GM12891 (cell line): ENCODE data around the gene SCUBE1.

ENCODE experiments used
- DNase-seq: peaks from one replicate; pipeline ENCODE4 v3.0.0; 2011; ENCODE audit warnings: low spot score; ENCODE audit not compliant: insufficient read length
- FAIRE-seq: peaks from 2 replicates; lab custom pipeline; 2011; peaks lifted over from hg19 to GRCh38; lab: Jason Lieb, UNC
- PAX5 ChIP-seq: IDR thresholded peaks from 2 replicates; pipeline ENCODE4 v1.6.1; 2011; ENCODE audit warnings: low read length, moderate library complexity, mild to moderate bottlenecking; ENCODE audit not compliant: insufficient read depth, severe bottlenecking
- POLR2A ChIP-seq: IDR thresholded peaks from 2 replicates; pipeline ENCODE4 v1.6.1; 2011; ENCODE audit warnings: low read depth, low read length, control low read depth
- POLR2AphosphoS5 ChIP-seq: IDR thresholded peaks from 2 replicates; pipeline ENCODE4 v1.6.1; 2011; ENCODE audit warnings: low read depth, low read length, control low read depth
- POU2F2 ChIP-seq: IDR thresholded peaks from 2 replicates; pipeline ENCODE4 v1.6.1; 2011; ENCODE audit warnings: low read depth, mild to moderate bottlenecking, control low read depth, low read length, moderate library complexity
- SPI1 ChIP-seq: IDR thresholded peaks from 2 replicates; pipeline ENCODE4 v1.6.1; 2011; ENCODE audit warnings: low read depth, low read length, control low read depth
- TAF1 ChIP-seq: IDR thresholded peaks from 2 replicates; pipeline ENCODE4 v1.6.1; 2011; ENCODE audit warnings: low read depth, low read length, control low read depth

SCUBE1 gene

DNA sequence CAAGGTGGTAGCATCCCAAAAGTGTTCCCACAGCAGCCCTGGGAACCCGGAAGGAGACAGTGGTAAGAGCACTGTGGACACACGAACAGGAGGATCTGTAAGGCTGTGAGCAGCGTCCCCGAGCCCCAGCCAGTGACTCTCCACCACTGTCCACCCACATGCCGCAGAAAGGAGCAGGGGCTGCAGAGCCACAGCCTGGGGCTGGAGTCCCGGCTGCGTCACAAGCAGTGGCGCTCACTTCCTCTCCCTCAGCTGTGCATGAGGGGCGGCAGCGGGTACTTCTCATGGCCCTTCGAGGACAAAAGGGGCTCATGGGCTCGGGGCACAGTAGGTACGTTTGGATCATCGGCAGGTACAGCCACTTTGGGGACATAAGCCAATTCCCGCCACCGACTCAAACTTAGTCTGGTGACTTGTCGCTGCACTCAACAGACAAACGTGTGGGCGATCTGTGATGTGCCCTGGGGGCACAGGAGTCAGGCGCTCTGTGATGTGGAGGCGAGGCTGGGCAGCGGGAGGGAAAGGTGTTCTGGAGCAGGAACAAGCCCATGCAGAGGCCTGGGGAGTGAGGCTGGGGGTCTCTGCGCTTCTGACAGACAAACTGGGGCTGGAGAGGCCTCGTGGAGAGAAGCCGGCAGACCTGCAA, 68.5 kb downstream of the SCUBE1 start:
- DNase-seq (no peak), FAIRE-seq (no peak)
- TF ChIP-seq POLR2A, result no peak
- no peak for TF ChIP-seq POU2F2
- TF ChIP-seq POLR2AphosphoS5, result no peak
- TF ChIP-seq SPI1, result no peak
- TF ChIP-seq TAF1, result no peak
- no peak for TF ChIP-seq PAX5

DNA sequence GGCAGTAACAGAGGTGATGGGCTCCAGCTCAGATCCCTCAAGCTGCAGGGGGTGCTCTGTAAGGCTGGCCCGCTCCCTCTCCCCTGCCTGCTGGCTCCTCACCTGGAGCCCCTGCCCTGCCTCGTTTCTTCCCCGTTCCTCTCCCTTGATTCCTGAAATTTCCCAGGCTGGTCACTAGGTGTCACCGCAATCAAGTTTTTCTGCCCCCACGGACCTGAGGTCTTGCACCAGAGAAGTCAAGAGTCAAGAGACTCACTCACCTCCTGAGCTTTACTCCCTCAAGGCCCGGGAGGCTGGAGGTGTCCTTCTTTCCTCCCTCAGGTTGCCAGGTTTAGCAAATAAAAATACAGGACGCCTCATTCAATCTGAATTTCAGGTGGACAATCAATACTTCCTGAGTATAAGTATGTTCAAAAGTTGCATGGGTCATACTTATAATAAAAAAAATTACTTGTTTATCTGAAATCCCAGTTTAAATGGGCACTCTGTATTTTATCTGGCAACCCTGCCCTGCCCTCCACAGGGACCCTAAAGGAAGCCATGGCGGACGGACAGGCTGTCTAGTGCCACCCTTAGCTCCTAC, 69.2 kb downstream of the SCUBE1 start:
- TF ChIP-seq POLR2AphosphoS5 (no peak), POU2F2 (no peak), SPI1 (no peak), TAF1 (no peak), POLR2A (no peak), PAX5 (no peak)
- FAIRE-seq, result peak; percentile 87

DNA sequence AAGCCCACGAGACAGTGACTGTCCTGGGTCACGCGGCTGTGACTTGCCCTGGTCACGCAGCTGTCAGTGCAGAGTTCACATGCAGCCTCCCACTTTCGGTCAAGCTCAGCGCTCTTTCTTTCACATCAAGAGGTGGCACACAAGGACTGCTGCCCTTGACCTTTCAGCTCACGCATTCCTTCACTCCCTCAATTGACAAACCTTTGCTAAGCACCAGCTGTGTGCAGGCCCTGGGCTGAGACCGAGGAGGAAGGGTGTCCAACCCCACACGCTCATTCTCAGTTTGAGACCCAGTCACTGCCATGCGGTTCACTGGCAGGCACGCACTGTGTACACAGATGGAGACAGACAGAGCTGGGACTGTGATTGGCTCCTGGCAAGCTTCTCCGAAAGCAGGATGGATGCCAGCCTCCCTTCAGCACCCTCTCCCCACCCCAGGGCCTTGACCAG, 70.3 kb downstream of the SCUBE1 start:
- TF ChIP-seq POLR2AphosphoS5, result no peak
- no peak for TF ChIP-seq TAF1
- no peak for TF ChIP-seq PAX5
- no peak for TF ChIP-seq POLR2A
- no peak for TF ChIP-seq SPI1
- TF ChIP-seq POU2F2, result no peak
- DNase-seq (no peak), FAIRE-seq (peak; percentile 71)

More for the DNA sequence above, 69.2 kb downstream of the SCUBE1 start:
- peak; percentile 71 for DNase-seq

DNA sequence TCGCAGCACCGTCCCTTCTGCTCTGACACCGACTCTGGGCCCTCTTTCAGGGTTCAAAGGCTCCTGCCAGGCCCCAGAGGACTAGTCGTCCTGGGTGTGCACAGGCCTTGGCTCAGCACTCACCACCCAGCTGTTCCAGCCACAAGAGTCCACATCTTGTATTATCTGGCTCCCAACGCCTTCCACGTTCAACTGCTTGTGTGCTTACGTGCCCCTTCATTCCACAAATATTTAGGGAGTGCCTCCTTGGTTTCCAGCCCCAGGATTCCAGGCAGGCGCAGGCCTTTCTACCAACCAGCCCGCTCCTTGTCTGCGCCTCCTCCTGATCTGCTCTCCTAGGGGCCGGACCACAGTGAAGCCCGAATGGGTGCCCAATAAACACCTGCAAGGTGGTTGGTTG, 70.9 kb downstream of the SCUBE1 start:
- FAIRE-seq (no peak), DNase-seq (no peak)
- TF ChIP-seq POU2F2 (no peak), SPI1 (no peak), POLR2AphosphoS5 (no peak), TAF1 (no peak), PAX5 (no peak), POLR2A (no peak)

DNA sequence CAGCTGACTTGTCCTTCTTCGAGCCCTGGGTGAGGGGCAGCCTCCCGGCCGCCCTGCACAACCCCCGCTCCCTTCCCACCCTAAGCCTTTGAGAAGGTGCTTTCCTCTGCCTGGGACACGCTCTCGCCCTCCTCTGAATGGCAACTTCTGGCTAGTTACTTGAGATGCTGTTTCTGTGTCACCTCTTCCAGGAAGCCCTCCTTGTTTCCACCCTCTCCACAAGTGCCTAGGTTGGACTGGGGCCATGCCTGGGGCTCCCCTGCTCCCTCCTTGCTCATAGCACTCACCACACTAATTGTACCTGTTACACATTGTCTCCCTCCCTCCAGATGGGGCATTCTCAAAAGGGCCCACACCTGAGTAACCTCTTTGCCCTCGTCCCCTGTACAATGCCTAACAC, 72.2 kb downstream of the SCUBE1 start:
- TF ChIP-seq POLR2A (no peak), SPI1 (no peak), POU2F2 (no peak), POLR2AphosphoS5 (no peak), PAX5 (no peak), TAF1 (no peak)
- no peak for DNase-seq
- no peak for FAIRE-seq

DNA sequence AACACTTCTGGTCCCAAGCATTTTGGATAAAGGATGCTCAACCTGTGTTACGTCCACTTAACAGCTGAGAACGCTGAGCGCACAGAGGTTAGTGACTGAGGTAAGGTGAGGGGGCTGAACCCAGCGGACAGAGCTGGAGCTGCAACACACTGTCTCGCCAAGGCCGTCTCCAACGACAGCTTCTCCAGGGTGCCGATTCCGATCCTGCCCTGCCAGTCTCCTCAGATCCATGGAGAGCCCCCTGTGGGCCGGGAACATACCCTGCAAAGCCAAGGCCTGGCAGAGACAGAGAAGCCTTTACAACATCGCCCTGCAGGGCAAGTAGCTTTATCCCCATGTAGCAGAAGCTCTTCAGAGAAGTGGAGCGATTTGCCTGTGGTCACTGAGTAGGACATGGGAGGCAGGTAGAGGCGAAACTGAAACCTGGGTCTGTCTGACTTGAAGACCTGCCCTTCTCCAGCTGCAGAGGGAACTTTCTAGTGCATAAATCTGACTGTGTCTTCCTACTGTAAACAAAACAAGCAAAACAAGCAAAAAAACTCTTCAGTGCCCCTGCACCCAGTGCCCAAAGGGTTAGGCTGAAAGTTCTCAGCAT, 72.8 kb downstream of the SCUBE1 start:
- TF ChIP-seq TAF1 (no peak), POU2F2 (no peak), POLR2AphosphoS5 (no peak), SPI1 (no peak), POLR2A (no peak), PAX5 (no peak)
- peak; percentile 51 for DNase-seq

DNA sequence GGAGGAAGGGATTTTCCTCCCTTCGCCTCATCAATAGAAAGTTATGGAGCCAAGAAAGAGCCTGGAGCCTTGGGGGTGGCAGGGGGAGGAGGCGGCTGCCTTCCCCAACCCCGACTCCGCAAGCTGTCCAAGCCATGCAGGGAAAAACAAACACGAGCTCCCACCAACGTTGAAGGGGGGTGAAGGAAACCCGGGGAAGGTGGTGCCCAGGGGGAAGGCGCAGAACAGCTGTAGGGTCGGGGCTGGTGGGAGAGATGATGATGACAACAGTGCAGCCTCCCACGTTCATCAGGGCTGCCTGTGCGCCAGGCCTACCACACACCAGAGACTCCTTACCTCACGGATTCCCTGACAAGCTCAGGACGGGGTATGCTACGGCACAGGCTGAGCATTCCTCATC, 73.5 kb downstream of the SCUBE1 start:
- FAIRE-seq (no peak), DNase-seq (no peak)
- no peak for TF ChIP-seq POLR2A
- TF ChIP-seq SPI1, result no peak
- TF ChIP-seq TAF1, result no peak
- TF ChIP-seq POU2F2, result no peak
- TF ChIP-seq POLR2AphosphoS5, result no peak
- TF ChIP-seq PAX5, result no peak

More for the DNA sequence above, 72.8 kb downstream of the SCUBE1 start:
- FAIRE-seq, result peak; percentile 23

DNA sequence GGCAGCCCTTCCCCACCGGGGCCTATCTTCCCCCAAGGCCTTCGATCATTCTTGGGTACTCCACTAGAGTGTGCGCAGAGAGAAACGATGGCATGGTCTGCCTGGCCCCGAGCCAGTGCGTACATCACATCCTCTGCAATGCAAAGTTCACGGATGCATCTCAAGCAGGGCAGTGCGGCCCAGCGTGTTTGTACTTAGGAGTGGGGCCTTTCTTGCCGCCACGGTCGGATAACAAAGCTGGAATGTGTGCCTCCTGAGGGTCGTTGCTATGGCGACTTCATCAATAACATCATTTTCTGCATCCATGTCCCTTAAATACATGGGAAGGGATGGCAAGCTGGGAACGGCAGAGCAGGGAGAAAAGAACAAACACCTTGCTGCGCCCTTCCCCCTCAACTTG, 73.9 kb downstream of the SCUBE1 start:
- DNase-seq (no peak), FAIRE-seq (no peak)
- TF ChIP-seq TAF1 (no peak), SPI1 (no peak), POU2F2 (no peak), PAX5 (no peak), POLR2A (no peak), POLR2AphosphoS5 (no peak)

DNA sequence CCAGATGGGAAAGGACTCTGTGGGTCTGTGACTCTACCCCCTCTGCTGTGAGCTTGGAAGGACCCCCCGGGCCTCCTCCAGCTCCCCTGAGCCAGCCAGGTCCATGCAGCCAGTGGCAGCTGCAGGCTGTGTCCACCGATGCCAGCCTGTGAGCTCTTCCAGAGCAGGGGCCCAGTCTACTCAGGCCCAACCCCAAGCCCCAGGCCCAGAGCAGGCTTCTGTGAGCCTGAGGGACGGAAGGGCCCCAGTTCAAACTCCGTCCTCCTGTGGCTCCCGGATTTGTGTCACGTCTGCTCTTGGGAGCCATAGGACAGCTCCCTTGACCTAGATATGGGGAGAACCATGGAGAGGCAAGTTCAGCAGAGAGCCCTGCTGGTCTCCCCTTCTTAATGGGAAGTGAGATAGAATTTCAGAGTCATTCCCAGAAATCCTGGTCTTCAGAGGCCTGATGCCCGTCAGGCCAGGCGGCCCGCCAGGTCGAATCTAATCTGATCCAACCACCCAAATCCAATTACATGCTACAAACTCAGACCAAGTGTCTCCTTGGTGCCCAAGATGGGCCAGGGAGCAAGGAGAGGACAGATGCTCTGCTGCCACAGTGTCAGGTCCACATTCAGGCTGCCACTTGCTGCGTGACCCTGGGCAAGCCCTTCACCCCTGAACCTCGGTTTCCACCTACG, 75.1 kb downstream of the SCUBE1 start:
- no peak for TF ChIP-seq POLR2AphosphoS5
- TF ChIP-seq POU2F2, result no peak
- no peak for TF ChIP-seq SPI1
- no peak for TF ChIP-seq POLR2A
- no peak for TF ChIP-seq PAX5
- TF ChIP-seq TAF1, result no peak
- DNase-seq (no peak), FAIRE-seq (no peak)
